IMR-90 (cell line): ENCODE data around the gene DCST2. TPM values are rescaled to one million over a fixed set of nuclear protein-coding genes. Genes with fewer than 3 reads are reported as not detected.

Experiments
- ATAC-seq: fragments of 200-7000 bp; cut with Tn5 transposase; 2 replicates; pipeline ENCODE4 v1.9.1; 2020; ENCODE audit warnings: low read depth, mild to moderate bottlenecking, moderate library complexity
- BruUV-seq: library from RNA; stranded (reverse); fragments of 400-500 nt; replicated peaks from 2 replicates; lab custom pipeline; 2021; lab: Mats Ljungman, UMichigan
- CTCF ChIA-PET: fragments of 300-600 bp; formaldehyde crosslinking; extraction: SDS; loops from one replicate; lab custom pipeline; 2021; ENCODE audit warnings: antibody characterized with exemption; lab: Yijun Ruan, JAX
- POLR2A ChIA-PET: fragments of 300-600 bp; sonication (Branson Sonifier 250); formaldehyde crosslinking; loops from one replicate; lab custom pipeline; 2022; ENCODE audit warnings: antibody characterized with exemption; ENCODE audit not compliant: unreplicated experiment; lab: Charles Lee
- DNase-seq: peaks from one replicate; pipeline ENCODE4 v3.0.0; 2013
- H2AFZ ChIP-seq: replicated peaks from 2 replicates; pipeline ENCODE3; 2013; ENCODE audit warnings: low read length, mild to moderate bottlenecking; ENCODE audit not compliant: poor library complexity
- H2AK5ac ChIP-seq: 2 replicates; pipeline ENCODE4 v1.6.1; 2013; ENCODE audit warnings: low read depth, low read length, inconsistent platforms
- H2AK9ac ChIP-seq: replicated peaks from 2 replicates; pipeline ENCODE3; 2013; ENCODE audit warnings: mild to moderate bottlenecking, low read depth, low read length, moderate library complexity; ENCODE audit not compliant: poor library complexity
- H2BK120ac ChIP-seq: 2 replicates; pipeline ENCODE4 v1.6.1; 2013; ENCODE audit warnings: low read depth, low read length, inconsistent platforms
- H2BK15ac ChIP-seq: 3 replicates; pipeline ENCODE4 v1.6.1; 2013; ENCODE audit warnings: low read depth, low read length, inconsistent platforms
- H2BK20ac ChIP-seq: 2 replicates; pipeline ENCODE4 v1.6.1; 2013; ENCODE audit warnings: low read depth, mild to moderate bottlenecking, inconsistent platforms, low read length, moderate library complexity
- H2BK5ac ChIP-seq: 2 replicates; pipeline ENCODE4 v1.6.1; 2013; ENCODE audit warnings: mild to moderate bottlenecking, low read depth, low read length, inconsistent platforms; ENCODE audit not compliant: poor library complexity, severe bottlenecking
- H3K14ac ChIP-seq: replicated peaks from 2 replicates; pipeline ENCODE4 v1.6.1; 2013; ENCODE audit warnings: low read depth, low read length, inconsistent platforms
- H3K18ac ChIP-seq: 2 replicates; pipeline ENCODE4 v1.6.1; 2013; ENCODE audit warnings: low read depth, low read length, control low read depth
- H3K23ac ChIP-seq: 2 replicates; pipeline ENCODE4 v1.6.1; 2013; ENCODE audit warnings: low read depth, low read length, inconsistent platforms
- H3K27ac ChIP-seq: 2 replicates; pipeline ENCODE4 v1.5.1; 2013; ENCODE audit warnings: mild to moderate bottlenecking, control low read depth, low read length; ENCODE audit not compliant: insufficient read depth
- H3K27me3 ChIP-seq: 2 replicates; pipeline ENCODE4 v1.6.1; 2013; ENCODE audit warnings: low read length; ENCODE audit not compliant: control insufficient read depth, insufficient read depth
- H3K36me3 ChIP-seq: 2 replicates; pipeline ENCODE4 v1.6.1; 2013; ENCODE audit warnings: low read length, mixed read lengths; ENCODE audit not compliant: control insufficient read depth, insufficient read depth
- H3K4ac ChIP-seq: 2 replicates; pipeline ENCODE4 v1.6.1; 2013; ENCODE audit warnings: low read depth, low read length, inconsistent platforms
- H3K4me1 ChIP-seq: 2 replicates; pipeline ENCODE4 v1.6.1; 2013; ENCODE audit warnings: low read length, mixed read lengths; ENCODE audit not compliant: control insufficient read depth, insufficient read depth
- H3K4me2 ChIP-seq: 2 replicates; pipeline ENCODE4 v1.6.1; 2013; ENCODE audit warnings: low read depth, mild to moderate bottlenecking, control low read depth, low read length, moderate library complexity
- H3K4me3 ChIP-seq: 2 replicates; pipeline ENCODE4 v1.5.1; 2013; ENCODE audit warnings: low read depth, mild to moderate bottlenecking, control low read depth, low read length, moderate library complexity; ENCODE audit not compliant: insufficient read depth
- H3K56ac ChIP-seq: 2 replicates; pipeline ENCODE4 v1.6.1; 2013; ENCODE audit warnings: low read length, inconsistent platforms; ENCODE audit not compliant: insufficient read depth; ENCODE audit errors: extremely low read depth
- H3K79me1 ChIP-seq, 2 experiments: 2 replicates each; pipeline ENCODE4 v1.6.1; 2013; ENCODE audit warnings: low read length in 2 of 2, inconsistent platforms in 1 of 2, low read depth in 1 of 2
- H3K9ac ChIP-seq: 2 replicates; pipeline ENCODE4 v1.6.1; 2013; ENCODE audit warnings: low read depth, low read length, control low read depth
- H3K9me1 ChIP-seq: 2 replicates; pipeline ENCODE4 v1.6.1; 2013; ENCODE audit warnings: low read length, inconsistent platforms; ENCODE audit not compliant: insufficient read depth
- H3K9me3 ChIP-seq: 2 replicates; pipeline ENCODE4 v1.6.1; 2013; ENCODE audit warnings: low read length; ENCODE audit not compliant: control insufficient read depth, insufficient read depth
- H4K20me1 ChIP-seq: 2 replicates; pipeline ENCODE4 v1.6.1; 2013; ENCODE audit warnings: low read length, inconsistent platforms; ENCODE audit not compliant: insufficient read depth
- H4K5ac ChIP-seq: 2 replicates; pipeline ENCODE4 v1.6.1; 2013; ENCODE audit warnings: mild to moderate bottlenecking, low read depth, low read length, control low read depth
- H4K8ac ChIP-seq, 2 experiments: 2 replicates each; pipeline ENCODE4 v1.6.1; 2013; ENCODE audit warnings: low read depth in 2 of 2, low read length in 2 of 2, control low read depth in 1 of 2, inconsistent platforms in 1 of 2
- H4K91ac ChIP-seq: 2 replicates; pipeline ENCODE4 v1.6.1; 2013; ENCODE audit warnings: low read depth, low read length, inconsistent platforms; ENCODE audit not compliant: insufficient read depth
- BHLHE40 ChIP-seq: fragments of 150-350 bp; IDR thresholded peaks from 2 replicates; pipeline ENCODE4 v1.6.1; 2016; ENCODE audit warnings: mild to moderate bottlenecking, low read depth, low read length
- CEBPB ChIP-seq: IDR thresholded peaks from 2 replicates; pipeline ENCODE4 v1.6.1; 2012; ENCODE audit warnings: low read depth, low read length, improper control_type of control experiment
- CHD1 ChIP-seq: IDR thresholded peaks from 2 replicates; pipeline ENCODE4 v1.6.1; 2012; ENCODE audit warnings: low read depth, low read length, improper control_type of control experiment
- FOS ChIP-seq: fragments of 150-350 bp; IDR thresholded peaks from 2 replicates; pipeline ENCODE4 v1.6.1; 2016; ENCODE audit warnings: low read depth, low read length
- MAFK ChIP-seq: IDR thresholded peaks from 2 replicates; pipeline ENCODE4 v1.6.1; 2012; ENCODE audit warnings: low read depth, low read length, improper control_type of control experiment
- MAZ ChIP-seq: IDR thresholded peaks from 2 replicates; pipeline ENCODE4 v1.6.1; 2012; ENCODE audit warnings: low read depth, mild to moderate bottlenecking, low read length, improper control_type of control experiment, moderate library complexity, borderline replicate concordance
- MXI1 ChIP-seq: IDR thresholded peaks from 2 replicates; pipeline ENCODE4 v1.6.1; 2012; ENCODE audit warnings: low read depth, mild to moderate bottlenecking, low read length, moderate library complexity, borderline replicate concordance
- NFE2L2 ChIP-seq: fragments of 150-350 bp; IDR thresholded peaks from 2 replicates; pipeline ENCODE4 v1.6.1; 2016; ENCODE audit warnings: low read depth, mild to moderate bottlenecking, low read length
- POLR2A ChIP-seq: IDR thresholded peaks from 2 replicates; pipeline ENCODE4 v1.6.1; 2012; ENCODE audit warnings: mild to moderate bottlenecking, low read depth, low read length
- RAD21 ChIP-seq: IDR thresholded peaks from 2 replicates; pipeline ENCODE4 v1.6.1; 2012; ENCODE audit warnings: low read length, improper control_type of control experiment
- RCOR1 ChIP-seq: IDR thresholded peaks from 2 replicates; pipeline ENCODE4 v1.6.1; 2012; ENCODE audit warnings: mild to moderate bottlenecking, low read length, improper control_type of control experiment; ENCODE audit not compliant: insufficient replicate concordance
- RFX5 ChIP-seq: IDR thresholded peaks from 2 replicates; pipeline ENCODE4 v1.8.0; 2012; ENCODE audit warnings: low read depth, mild to moderate bottlenecking, low read length, moderate library complexity
- SMC3 ChIP-seq: fragments of 150-350 bp; IDR thresholded peaks from 2 replicates; pipeline ENCODE4 v1.6.1; 2016; ENCODE audit warnings: low read depth, mild to moderate bottlenecking, antibody characterized with exemption, low read length, moderate library complexity
- WGBS, 2 experiments: methylation state at CpG; one replicate each; pipeline versions ENCODE4 v1.1.5 to v1.1.7; 2013; ENCODE audit warnings: missing lambda C conversion rate in 2 of 2; ENCODE audit not compliant: insufficient read length in 1 of 2; ENCODE audit errors: extremely low coverage in 2 of 2; 5-methylcytosine and 5-hydroxymethylcytosine counted together
- dilution Hi-C: fragments of 300-500 bp; cut with HindIII; formaldehyde crosslinking; loops from one replicate; pipeline ENCODE4 v1.14.3; 2018; ENCODE audit warnings: low sequenced_read_pairs; ENCODE audit not compliant: unreplicated experiment
- in situ Hi-C: fragments of 300-500 bp; cut with MboI; formaldehyde crosslinking; loops from 3 replicates; pipeline ENCODE4 v1.14.3; 2019; ENCODE audit warnings: low sequenced_read_pairs, inconsistent platforms, mixed read lengths
- intact Hi-C: fragments of 100-400 bp; cut with micrococcal nuclease; formaldehyde crosslinking; loops from 2 replicates; pipeline ENCODE4 v1.10.0; 2022
- polyA plus RNA-seq, 3 experiments: library from polyadenylated mRNA; depleted of rRNA; stranded (reverse); fragments of >200 nt; gene quantifications; 2 replicates each; pipeline ENCODE4 v1.2.3, GENCODE V29; 2012; ENCODE audit warnings: low replicate concordance in 1 of 3
- total RNA-seq: library from RNA; depleted of rRNA; stranded (reverse); fragments of >200 nt; gene quantifications from 2 replicates; pipeline ENCODE4 v1.2.3, GENCODE V29; 2012
- TF ChIP-seq, protein P1 (sequence below): fragments of 150-350 bp; IDR thresholded peaks from 2 replicates; pipeline ENCODE4 v1.6.1; 2017; ENCODE audit warnings: mild to moderate bottlenecking, antibody characterized with exemption, low read length, low read depth
- TF ChIP-seq, protein P2 (sequence below): conservative IDR thresholded peaks from 2 replicates; pipeline ENCODE4 v1.5.1; 2012; ENCODE audit warnings: mild to moderate bottlenecking, low read depth, low read length, improper control_type of control experiment
- TF ChIP-seq, protein P3 (sequence below): fragments of 150-350 bp; IDR thresholded peaks from 2 replicates; pipeline ENCODE4 v1.6.1; 2016; ENCODE audit warnings: low read depth, mild to moderate bottlenecking, low read length, moderate library complexity, borderline replicate concordance

DCST2 gene
- total and polyA plus RNA-seq, 2 of the 4 experiments (the other 2 are of a cell fraction): 0.14 TPM; not detected in 1

DNA sequence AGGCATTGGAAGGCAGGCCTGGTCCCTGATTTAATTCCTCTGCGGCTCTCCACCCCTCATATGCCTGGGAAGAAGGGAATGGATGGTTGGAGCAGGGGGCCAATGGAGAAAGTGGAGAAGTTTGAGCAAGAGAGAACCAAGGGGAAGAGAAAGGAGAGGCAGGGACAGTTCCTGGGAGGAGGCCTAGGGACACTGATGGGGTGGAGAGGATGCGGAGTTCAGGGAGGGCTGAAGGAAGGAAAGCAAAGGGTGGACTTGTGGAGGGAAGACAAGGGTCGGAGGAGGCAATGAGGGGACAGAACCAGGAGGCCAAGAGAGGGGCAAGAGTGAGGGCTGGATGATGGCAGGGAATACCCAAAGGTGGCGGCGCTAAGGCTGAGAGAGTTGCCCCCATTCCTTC is 23.8 kb downstream of the DCST2 start:
- dilution Hi-C loops: no loop called here
- in situ Hi-C loops: no loop called here

More for the DNA sequence above, 23.8 kb downstream of the DCST2 start:
- Histone ChIP-seq H3K4ac (no peak overlapping the region), H3K9me3 (no peaks in the 10 kb centered on the region), H3K9ac (no peak overlapping the region), H3K36me3 (peaks cover 10% of the 10 kb centered on the region), H3K14ac (no peak overlapping the region), H3K4me1 (peaks cover 10% of the 10 kb centered on the region), H3K56ac (no peak overlapping the region), H2BK5ac (no peak overlapping the region), H3K18ac (no peak overlapping the region), H3K79me1 (peaks cover 0 to 51% of the 10 kb centered on the region in 2 experiments; a peak in 3 of 4 replicates), H2AK5ac (peak overlapping the region; percentile 9; the same call in 1 of the 2 replicates), H4K8ac (no peak overlapping the region), H2BK15ac (no peak overlapping the region), H3K9me1 (peaks cover 6% of the 10 kb centered on the region; the same call in 1 of the 2 replicates), H3K27ac (no peak overlapping the region), H2AFZ (no peak overlapping the region), H2BK120ac (no peak overlapping the region), H3K23ac (no peak overlapping the region), H4K20me1 (peaks cover 19% of the 10 kb centered on the region), H2AK9ac (no peak overlapping the region), H4K5ac (no peak overlapping the region), H4K91ac (no peak overlapping the region), H3K4me2 (no peak overlapping the region), H3K4me3 (no peak overlapping the region), H3K27me3 (no peaks in the 10 kb centered on the region), H2BK20ac (no peak overlapping the region)
- intact Hi-C loops: no loop called here
- POLR2A ChIA-PET: no interaction called here
- DNase-seq (no peak), ATAC-seq (no peak)
- CTCF ChIA-PET: no interaction called here
- TF ChIP-seq CHD1 (no peak), RAD21 (no peak), MAFK (no peak), FOS (no peak), RFX5 (no peak), MXI1 (no peak), BHLHE40 (no peak), CEBPB (no peak), SMC3 (no peak), MAZ (no peak), NFE2L2 (no peak), RCOR1 (no peak), POLR2A (no peak)
- TF ChIP-seq, protein P1, sequence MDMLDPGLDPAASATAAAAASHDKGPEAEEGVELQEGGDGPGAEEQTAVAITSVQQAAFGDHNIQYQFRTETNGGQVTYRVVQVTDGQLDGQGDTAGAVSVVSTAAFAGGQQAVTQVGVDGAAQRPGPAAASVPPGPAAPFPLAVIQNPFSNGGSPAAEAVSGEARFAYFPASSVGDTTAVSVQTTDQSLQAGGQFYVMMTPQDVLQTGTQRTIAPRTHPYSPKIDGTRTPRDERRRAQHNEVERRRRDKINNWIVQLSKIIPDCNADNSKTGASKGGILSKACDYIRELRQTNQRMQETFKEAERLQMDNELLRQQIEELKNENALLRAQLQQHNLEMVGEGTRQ: no peak
- TF ChIP-seq, protein P2, sequence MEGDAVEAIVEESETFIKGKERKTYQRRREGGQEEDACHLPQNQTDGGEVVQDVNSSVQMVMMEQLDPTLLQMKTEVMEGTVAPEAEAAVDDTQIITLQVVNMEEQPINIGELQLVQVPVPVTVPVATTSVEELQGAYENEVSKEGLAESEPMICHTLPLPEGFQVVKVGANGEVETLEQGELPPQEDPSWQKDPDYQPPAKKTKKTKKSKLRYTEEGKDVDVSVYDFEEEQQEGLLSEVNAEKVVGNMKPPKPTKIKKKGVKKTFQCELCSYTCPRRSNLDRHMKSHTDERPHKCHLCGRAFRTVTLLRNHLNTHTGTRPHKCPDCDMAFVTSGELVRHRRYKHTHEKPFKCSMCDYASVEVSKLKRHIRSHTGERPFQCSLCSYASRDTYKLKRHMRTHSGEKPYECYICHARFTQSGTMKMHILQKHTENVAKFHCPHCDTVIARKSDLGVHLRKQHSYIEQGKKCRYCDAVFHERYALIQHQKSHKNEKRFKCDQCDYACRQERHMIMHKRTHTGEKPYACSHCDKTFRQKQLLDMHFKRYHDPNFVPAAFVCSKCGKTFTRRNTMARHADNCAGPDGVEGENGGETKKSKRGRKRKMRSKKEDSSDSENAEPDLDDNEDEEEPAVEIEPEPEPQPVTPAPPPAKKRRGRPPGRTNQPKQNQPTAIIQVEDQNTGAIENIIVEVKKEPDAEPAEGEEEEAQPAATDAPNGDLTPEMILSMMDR: no peak
- TF ChIP-seq, protein P3, sequence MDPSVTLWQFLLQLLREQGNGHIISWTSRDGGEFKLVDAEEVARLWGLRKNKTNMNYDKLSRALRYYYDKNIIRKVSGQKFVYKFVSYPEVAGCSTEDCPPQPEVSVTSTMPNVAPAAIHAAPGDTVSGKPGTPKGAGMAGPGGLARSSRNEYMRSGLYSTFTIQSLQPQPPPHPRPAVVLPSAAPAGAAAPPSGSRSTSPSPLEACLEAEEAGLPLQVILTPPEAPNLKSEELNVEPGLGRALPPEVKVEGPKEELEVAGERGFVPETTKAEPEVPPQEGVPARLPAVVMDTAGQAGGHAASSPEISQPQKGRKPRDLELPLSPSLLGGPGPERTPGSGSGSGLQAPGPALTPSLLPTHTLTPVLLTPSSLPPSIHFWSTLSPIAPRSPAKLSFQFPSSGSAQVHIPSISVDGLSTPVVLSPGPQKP: no peak
- BruUV-seq: no TSS peak
- 100% methylated on average over 2 of the region's 5 CpGs; no CpG with 5 or more reads in 1 of the 2 experiments for WGBS, 2 experiments
